Measurements from ENCODE around the gene SHB.

GRCh38 chr9:37988602-37989001 lies 80.4 kb downstream of the SHB start:
- TF ChIP-seq CTCF (IDR thresholded peaks at IDR 0.05; ENCODE audit: low read length) (no peak), EZH2 (IDR thresholded peaks at IDR 0.05; ENCODE audit: borderline replicate concordance, low read length) (no peak)

Data from OCI-LY1 (cell line).